Colonic mucosa (tissue), 4 donors: ENCODE results near the gene AFAP1L1. TPM values are rescaled to one million over a fixed set of nuclear protein-coding genes. Genes with fewer than 3 reads are reported as not detected.

Source experiments
- DNase-seq: peaks from one replicate; pipeline ENCODE4 v3.0.0-alpha.2; 2020
- H3K27ac ChIP-seq: fragments of 200-600 bp; one replicate; pipeline ENCODE4 v1.8.0; 2021
- H3K27me3 ChIP-seq: fragments of 200-600 bp; one replicate; pipeline ENCODE4 v1.8.0; 2021
- H3K36me3 ChIP-seq: fragments of 200-600 bp; one replicate; pipeline ENCODE4 v1.8.0; 2021
- H3K4me1 ChIP-seq: fragments of 200-600 bp; one replicate; pipeline ENCODE4 v1.8.0; 2021; ENCODE audit warnings: mild to moderate bottlenecking
- H3K4me3 ChIP-seq: fragments of 200-600 bp; one replicate; pipeline ENCODE4 v1.8.0; 2021
- H3K9ac ChIP-seq, 2 donors: one replicate each; pipeline ENCODE4 v1.7.0; 2013; ENCODE audit warnings: control low read depth in 2 of 2, low read depth in 2 of 2, low read length in 2 of 2
- H3K9me3 ChIP-seq: fragments of 200-600 bp; one replicate; pipeline ENCODE4 v1.8.0; 2021
- CTCF ChIP-seq: fragments of 200-600 bp; IDR thresholded peaks from one replicate; pipeline ENCODE4 v1.8.0; 2022; ENCODE audit warnings: antibody characterized with exemption, mild to moderate bottlenecking
- intact Hi-C: fragments of 100-400 bp; cut with DNase I; formaldehyde crosslinking; loops from one replicate; pipeline ENCODE4 v1.14.1; 2022
- total RNA-seq, 2 donors: library from RNA; stranded (reverse); fragmentation: NEBNext Ultra II Directional in 1 of 2; extraction: Animal tissue kit (Norgen Biotek cat#: 25700) in 1 of 2; gene quantifications; one replicate each; pipeline ENCODE4 v1.2.1, GENCODE V29; 2021
- donor health status: healthy.
- donor health status: DM: no; HTN: no; CAD: no.
- donor health status: DM: no; HTN: no; CAD: no.

The AFAP1L1 gene
- total RNA-seq, 2 donors from 2014 or later = 1.6 to 4.0 TPM

GRCh38 chr5:149297340-149298025 is 25.8 kb downstream of the AFAP1L1 start:
- Histone ChIP-seq H3K36me3 (no peaks in the 10 kb centered on the region), H3K27me3 (no peaks in the 10 kb centered on the region), H3K4me3 (no peak overlapping the region), H3K27ac (no peak overlapping the region), H3K9ac (no peak overlapping the region), H3K9me3 (no peaks in the 10 kb centered on the region), H3K4me1 (no peaks in the 10 kb centered on the region)
- DNase-seq = no peak
- TF ChIP-seq CTCF = no peak
- intact Hi-C loops = no loop called here

- Histone ChIP-seq H3K4me1 (no peaks in the 10 kb centered on the region), H3K27ac (no peak overlapping the region)
These were observed 26.5 kb downstream of the AFAP1L1 start for GRCh38 chr5:149298163-149298562.

GRCh38 chr5:149298842-149299404 is 27.3 kb downstream of the AFAP1L1 start:
- intact Hi-C loops = no loop called here
- Histone ChIP-seq H3K9ac (no peak overlapping the region), H3K27ac (no peak overlapping the region), H3K27me3 (no peaks in the 10 kb centered on the region), H3K4me3 (no peak overlapping the region), H3K4me1 (no peaks in the 10 kb centered on the region), H3K36me3 (no peaks in the 10 kb centered on the region), H3K9me3 (no peaks in the 10 kb centered on the region)
- no peak for DNase-seq
- no peak for TF ChIP-seq CTCF

More at GRCh38 chr5:149298163-149298562, 26.5 kb downstream of the AFAP1L1 start:
- no peaks in the 10 kb centered on the region for H3K36me3 ChIP-seq
- intact Hi-C loops = no loop called here
- no peaks in the 10 kb centered on the region for H3K9me3 ChIP-seq
- H3K4me3 ChIP-seq = no peak overlapping the region
- H3K9ac ChIP-seq = no peak overlapping the region
- no peak for TF ChIP-seq CTCF
- DNase-seq = no peak
- no peaks in the 10 kb centered on the region for H3K27me3 ChIP-seq

- no peak for TF ChIP-seq CTCF
- DNase-seq = no peak
- H3K9me3 ChIP-seq = no peaks in the 10 kb centered on the region
- H3K36me3 ChIP-seq = no peaks in the 10 kb centered on the region
- no peaks in the 10 kb centered on the region for H3K4me1 ChIP-seq
- H3K27me3 ChIP-seq = no peaks in the 10 kb centered on the region
- no peak overlapping the region for H3K27ac ChIP-seq
- H3K4me3 ChIP-seq = no peak overlapping the region
- H3K9ac ChIP-seq = no peak overlapping the region
- intact Hi-C loops = no loop called here
These were observed 27.9 kb downstream of the AFAP1L1 start for GRCh38 chr5:149299451-149300054.

GRCh38 chr5:149300441-149300840 is 28.8 kb downstream of the AFAP1L1 start:
- Histone ChIP-seq H3K9ac (no peak overlapping the region), H3K27ac (no peak overlapping the region), H3K36me3 (no peaks in the 10 kb centered on the region), H3K4me1 (no peaks in the 10 kb centered on the region), H3K27me3 (no peaks in the 10 kb centered on the region), H3K9me3 (no peaks in the 10 kb centered on the region), H3K4me3 (no peak overlapping the region)
- DNase-seq = no peak
- TF ChIP-seq CTCF = no peak
- intact Hi-C loops = no loop called here
